Gastroesophageal sphincter (tissue), 3 donors: ENCODE measurements around the gene SRRT.

Experiments
- CTCF ChIP-seq, 4 experiments: fragments of 200-600 bp in 2 of 4; fragments of 450-650 bp in 2 of 4; sonication (generic) in 1 of 4; IDR thresholded peaks; one replicate each; pipeline ENCODE4 v1.5.1; 2017 to 2019; ENCODE audit warnings: antibody characterized with exemption in 4 of 4, mild to moderate bottlenecking in 2 of 4, moderate library complexity in 2 of 4
- POLR2AphosphoS5 ChIP-seq: sonication (generic); formaldehyde crosslinking; IDR thresholded peaks from one replicate; pipeline ENCODE4 v1.6.1; 2017; ENCODE audit warnings: antibody characterized with exemption

- TF ChIP-seq POLR2AphosphoS5: no peak
- TF ChIP-seq CTCF (IDR thresholded peaks at IDR 0.05): no peak
Measured at GRCh38 chr7:100859856-100860255, 15.0 kb upstream of the SRRT start.
